Motor neuron (in vitro differentiated cells): ENCODE results near the gene HNRNPCL1. TPM values are rescaled to one million over a fixed set of nuclear protein-coding genes. Genes with fewer than 3 reads are reported as not detected.

Source experiments
- ATAC-seq, 8 experiments: fragments of 200-7000 bp; cut with Tn5 transposase; replicated peaks in 6 of 8; 2 replicates each; pipeline ENCODE4 v1.8.0; 2021; ENCODE audit warnings: mild to moderate bottlenecking in 8 of 8, moderate library complexity in 8 of 8
- H3K27ac ChIP-seq, 2 donors: fragments of 250-450 bp; sonication (Bioruptor Pico); 2 replicates each; pipeline ENCODE4 v1.9.0; 2021; ENCODE audit warnings: antibody characterized with exemption in 2 of 2, mild to moderate bottlenecking in 2 of 2, moderate library complexity in 1 of 2
- H3K4me1 ChIP-seq, 2 donors: fragments of 250-450 bp; sonication (Bioruptor Pico); replicated peaks in 1 of 2; 2 replicates each; pipeline ENCODE4 v1.6.1; 2021; ENCODE audit warnings: antibody characterized with exemption in 2 of 2, mild to moderate bottlenecking in 2 of 2, moderate library complexity in 1 of 2
- H3K4me3 ChIP-seq, 5 donors: fragments of 250-450 bp; sonication (Bioruptor Pico); 2 replicates each; pipeline ENCODE4 v1.9.0; 2021; ENCODE audit warnings: antibody characterized with exemption in 5 of 5, mild to moderate bottlenecking in 5 of 5, moderate library complexity in 4 of 5
- WGBS, 10 experiments: fragments of 450-650 bp; shearing (Covaris generic); methylation state at CpG; one replicate each; pipeline ENCODE4 v1.0.0; 2022; 5-methylcytosine and 5-hydroxymethylcytosine counted together
- in situ Hi-C, 9 experiments: fragments of 400-800 bp; cut with MboI; loops; one replicate each; pipeline ENCODE4 v1.15.0; 2021; ENCODE audit warnings: low sequenced_read_pairs in 9 of 9, low pct_unique_long_range_greater_than_20kb in 2 of 9; ENCODE audit not compliant: unreplicated experiment in 9 of 9
- total RNA-seq, 8 experiments: library from RNA; unstranded; fragments of 300-600 nt; gene quantifications; 2 replicates each; pipeline versions ENCODE4 v1.2.3 to v1.2.4, GENCODE V29; 2022

Gene HNRNPCL1
- total RNA-seq, 8 experiments from 2014 or later = 0.18 to 0.81 (median 0.31) TPM; not detected in 5

DNA sequence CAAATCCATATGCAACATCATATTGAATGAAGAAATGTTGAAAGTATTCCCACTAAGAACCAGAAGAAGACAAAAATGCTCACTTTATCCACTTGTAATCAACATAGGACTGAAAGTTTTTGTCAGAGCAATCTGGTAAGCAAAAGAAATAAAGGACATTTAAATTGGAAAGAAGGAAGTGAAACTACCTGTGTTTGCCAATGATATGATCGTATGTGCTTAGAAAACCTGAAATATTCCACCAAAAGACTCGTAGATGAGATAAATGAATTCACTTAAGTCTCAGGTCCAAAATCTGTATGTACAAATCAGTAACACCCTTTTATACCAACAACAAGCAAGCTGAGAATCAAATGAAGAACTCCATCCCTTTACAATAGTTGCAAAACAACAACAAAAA, 48.8 kb downstream of the HNRNPCL1 start:
- 0 to 61% (median 31%) methylated on average over 1 to 2 of the region's 2 CpGs; no CpG with 5 or more reads in 1 of the 10 experiments for WGBS, 10 experiments
- Histone ChIP-seq H3K4me1 (no peaks in the 10 kb centered on the region), H3K27ac (no peak overlapping the region), H3K4me3 (no peak overlapping the region)
- in situ Hi-C loops = no loop called here
- no peak for ATAC-seq

DNA sequence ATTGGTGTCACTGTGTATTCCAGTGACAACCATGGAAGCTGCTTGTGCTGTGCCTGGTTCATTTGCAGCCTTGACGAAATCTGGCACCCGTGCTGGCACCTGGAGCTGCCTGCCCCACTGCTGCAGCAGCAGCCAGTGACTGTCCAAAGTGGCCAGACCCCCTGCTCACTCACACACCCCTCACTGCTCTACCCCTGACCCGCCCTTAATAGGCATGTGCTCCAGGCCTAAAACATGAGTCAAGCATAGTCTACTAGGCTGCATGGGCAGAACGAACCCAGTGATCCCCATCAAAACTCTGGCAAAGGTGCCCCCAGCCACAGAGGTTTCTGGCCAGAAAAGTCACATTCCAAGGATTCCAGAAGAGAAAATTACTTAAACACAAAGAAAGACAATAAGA, 49.6 kb downstream of the HNRNPCL1 start:
- H3K4me3 ChIP-seq = no peak overlapping the region
- no peak overlapping the region for H3K27ac ChIP-seq
- ATAC-seq = no peak
- 0 to 39% (median 17%) methylated on average over 1 to 4 of the region's 4 CpGs; no CpG with 5 or more reads in 3 of the 10 experiments for WGBS, 10 experiments
- in situ Hi-C loops = no loop called here
- no peaks in the 10 kb centered on the region for H3K4me1 ChIP-seq

Other genes starting within 250 kb of the HNRNPCL1 start
- 100 to 1,000 TPM in 4 of 8 experiments, 10 to 100 TPM in 4; 41.8 to 436 (median 115) TPM for gene DHRS3, start 230.5 kb downstream of the HNRNPCL1 start, total RNA-seq
- gene AADACL4, start 204.6 kb downstream of the HNRNPCL1 start, total RNA-seq = under 1 TPM in 4 of 8 experiments, not detected in 4; 0.21 to 0.49 (median 0.31) TPM
- gene AADACL3, start 132.6 kb downstream of the HNRNPCL1 start, total RNA-seq = under 1 TPM in 4 of 8 experiments, not detected in 4; 0.10 to 0.38 (median 0.14) TPM
- gene CFAP107, start 102.5 kb downstream of the HNRNPCL1 start, total RNA-seq = 10 to 100 TPM in 1 of 8 experiments, 1 to 10 TPM in 1, under 1 TPM in 4, not detected in 2; 0.05 to 16.8 (median 0.47) TPM
- under 1 TPM in 5 of 8 experiments, not detected in 3; 0.14 to 0.86 (median 0.21) TPM for gene PRAMEF12, start 75.0 kb downstream of the HNRNPCL1 start, total RNA-seq
- under 1 TPM in 4 of 8 experiments, not detected in 4; 0.18 to 0.66 (median 0.25) TPM for gene PRAMEF1, start 57.3 kb downstream of the HNRNPCL1 start, total RNA-seq
- gene PRAMEF11, start 17.3 kb downstream of the HNRNPCL1 start, total RNA-seq = under 1 TPM in 1 of 8 experiments, not detected in 7; 0.19 TPM
- gene PRAMEF2, start 8.4 kb upstream of the HNRNPCL1 start, total RNA-seq = under 1 TPM in 2 of 8 experiments, not detected in 6; 0.21 to 0.52 TPM
- gene PRAMEF4, start 37.5 kb upstream of the HNRNPCL1 start, total RNA-seq = under 1 TPM in 1 of 8 experiments, not detected in 7; 0.33 TPM
- gene PRAMEF10, start 49.5 kb upstream of the HNRNPCL1 start, total RNA-seq = under 1 TPM in 1 of 8 experiments, not detected in 7; 0.57 TPM
- gene PRAMEF7, start 67.9 kb upstream of the HNRNPCL1 start, total RNA-seq = not detected
- gene PRAMEF6, start 98.9 kb upstream of the HNRNPCL1 start, total RNA-seq = under 1 TPM in 2 of 8 experiments, not detected in 6; 0.17 to 0.38 TPM
- under 1 TPM in 2 of 8 experiments, not detected in 6; 0.14 to 0.19 TPM for gene PRAMEF27, start 207.9 kb upstream of the HNRNPCL1 start, total RNA-seq
- gene HNRNPCL3, start 212.0 kb upstream of the HNRNPCL1 start, total RNA-seq = under 1 TPM in 2 of 8 experiments, not detected in 6; 0.32 to 0.71 TPM
- under 1 TPM in 1 of 8 experiments, not detected in 7; 0.13 TPM for gene PRAMEF25, start 222.1 kb upstream of the HNRNPCL1 start, total RNA-seq